Uterus (tissue), 4 donors: ENCODE data around the gene KIRREL3. TPM values are rescaled to one million over a fixed set of nuclear protein-coding genes. Genes with fewer than 3 reads are reported as not detected.

Source experiments
- DNase-seq, 2 donors: peaks; one replicate each; pipeline ENCODE4 v3.0.0-alpha.2; 2019 to 2020
- H3K27ac ChIP-seq, 2 donors: fragments of 200-600 bp; sonication (generic); 1 replicate in 1 of 2; 2 replicates in 1 of 2; pipeline ENCODE4 v1.5.1; 2016 to 2018
- H3K27me3 ChIP-seq, 2 donors: fragments of 200-600 bp; sonication (generic); one replicate each; pipeline ENCODE4 v1.5.1; 2018 to 2019; ENCODE audit warnings: control low read depth in 1 of 2
- H3K36me3 ChIP-seq, 2 donors: fragments of 200-600 bp; sonication (generic); one replicate each; pipeline ENCODE4 v1.5.1; 2019; ENCODE audit warnings: control low read depth in 1 of 2
- H3K4me1 ChIP-seq, 2 donors: fragments of 200-600 bp; sonication (generic); one replicate each; pipeline ENCODE4 v1.5.1; 2018 to 2019; ENCODE audit warnings: control low read depth in 1 of 2
- H3K4me3 ChIP-seq, 2 donors: fragments of 200-600 bp; sonication (generic); 1 replicate in 1 of 2; 2 replicates in 1 of 2; pipeline ENCODE4 v1.5.1; 2018 to 2019; ENCODE audit warnings: mild to moderate bottlenecking in 1 of 2
- H3K9me3 ChIP-seq, 2 donors: fragments of 200-600 bp; sonication (generic); one replicate each; pipeline ENCODE4 v1.5.1; 2019; ENCODE audit warnings: control low read depth in 1 of 2
- POLR2A ChIP-seq, 2 donors: fragments of 450-650 bp; IDR thresholded peaks; one replicate each; pipeline ENCODE4 v1.6.1; 2016; ENCODE audit warnings: antibody characterized with exemption in 2 of 2, mild to moderate bottlenecking in 1 of 2, moderate library complexity in 1 of 2
- intact Hi-C: fragments of 100-400 bp; cut with DNase I; formaldehyde crosslinking; loops from one replicate; pipeline ENCODE4 v1.15.1; 2023; ENCODE audit warnings: low total_unique reads
- total RNA-seq, 4 donors: library from RNA; depleted of rRNA in 3 of 4; stranded (reverse); fragments of >200 nt in 3 of 4; gene quantifications; one replicate each; pipeline versions ENCODE4 v1.1.0 to v1.2.4, GENCODE V29; 2014 to 2023
- TF ChIP-seq, protein P1 (sequence below), 4 experiments: fragments of 200-600 bp in 2 of 4; fragments of 450-650 bp in 2 of 4; sonication (generic) in 2 of 4; IDR thresholded peaks; one replicate each; pipeline ENCODE4 v1.5.1; 2016 to 2019; ENCODE audit warnings: antibody characterized with exemption in 4 of 4, mild to moderate bottlenecking in 2 of 4, moderate library complexity in 1 of 4
- donor health status: DM: yes; HTN: yes; CAD: no.

Gene KIRREL3
- total RNA-seq, 4 donors from 2014 or later, result 10.0 TPM; not detected in 3

DNA sequence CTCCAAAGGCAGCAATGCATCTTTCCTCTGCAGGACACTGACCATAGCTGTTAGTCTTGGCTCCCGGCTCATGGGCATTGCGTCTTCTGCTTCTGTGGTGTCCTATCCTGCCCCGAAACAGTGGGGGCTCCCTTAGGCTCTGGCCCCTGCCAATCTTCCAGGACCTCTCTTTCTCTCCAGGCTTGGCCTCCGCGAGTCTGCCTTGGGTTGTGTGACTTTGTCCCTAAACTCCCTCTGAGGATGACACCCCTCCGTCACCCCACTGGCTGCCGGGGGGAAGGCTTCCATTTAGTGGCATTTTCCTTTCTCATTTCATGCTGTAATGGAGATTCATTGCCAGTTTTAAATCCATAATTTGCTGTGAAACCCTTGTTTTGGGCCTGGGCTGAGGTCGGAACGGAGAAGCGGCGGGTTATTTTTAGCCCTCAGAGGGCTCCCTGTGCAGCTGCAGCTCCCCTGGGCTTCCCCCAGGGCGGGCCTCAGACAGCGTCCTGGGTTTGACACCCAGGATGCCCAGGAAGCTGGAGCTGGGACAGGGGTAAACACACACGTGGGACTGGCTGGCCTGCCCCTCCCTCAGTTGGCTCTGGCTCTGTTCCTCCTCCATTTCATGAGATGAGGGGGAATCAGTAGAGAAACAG lies 489.0 kb downstream of the KIRREL3 start:
- Histone ChIP-seq H3K36me3 (no peaks in the 10 kb centered on the region), H3K27me3 (no peaks in the 10 kb centered on the region), H3K4me3 (no peak overlapping the region), H3K27ac (no peak overlapping the region), H3K4me1 (no peaks in the 10 kb centered on the region), H3K9me3 (no peaks in the 10 kb centered on the region)
- DNase-seq, result no peak
- intact Hi-C loops, result no loop called here
- TF ChIP-seq POLR2A (IDR thresholded peaks at IDR 0.05), result no peak
- TF ChIP-seq, protein P1, sequence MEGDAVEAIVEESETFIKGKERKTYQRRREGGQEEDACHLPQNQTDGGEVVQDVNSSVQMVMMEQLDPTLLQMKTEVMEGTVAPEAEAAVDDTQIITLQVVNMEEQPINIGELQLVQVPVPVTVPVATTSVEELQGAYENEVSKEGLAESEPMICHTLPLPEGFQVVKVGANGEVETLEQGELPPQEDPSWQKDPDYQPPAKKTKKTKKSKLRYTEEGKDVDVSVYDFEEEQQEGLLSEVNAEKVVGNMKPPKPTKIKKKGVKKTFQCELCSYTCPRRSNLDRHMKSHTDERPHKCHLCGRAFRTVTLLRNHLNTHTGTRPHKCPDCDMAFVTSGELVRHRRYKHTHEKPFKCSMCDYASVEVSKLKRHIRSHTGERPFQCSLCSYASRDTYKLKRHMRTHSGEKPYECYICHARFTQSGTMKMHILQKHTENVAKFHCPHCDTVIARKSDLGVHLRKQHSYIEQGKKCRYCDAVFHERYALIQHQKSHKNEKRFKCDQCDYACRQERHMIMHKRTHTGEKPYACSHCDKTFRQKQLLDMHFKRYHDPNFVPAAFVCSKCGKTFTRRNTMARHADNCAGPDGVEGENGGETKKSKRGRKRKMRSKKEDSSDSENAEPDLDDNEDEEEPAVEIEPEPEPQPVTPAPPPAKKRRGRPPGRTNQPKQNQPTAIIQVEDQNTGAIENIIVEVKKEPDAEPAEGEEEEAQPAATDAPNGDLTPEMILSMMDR (IDR thresholded peaks at IDR 0.05), result no peak

DNA sequence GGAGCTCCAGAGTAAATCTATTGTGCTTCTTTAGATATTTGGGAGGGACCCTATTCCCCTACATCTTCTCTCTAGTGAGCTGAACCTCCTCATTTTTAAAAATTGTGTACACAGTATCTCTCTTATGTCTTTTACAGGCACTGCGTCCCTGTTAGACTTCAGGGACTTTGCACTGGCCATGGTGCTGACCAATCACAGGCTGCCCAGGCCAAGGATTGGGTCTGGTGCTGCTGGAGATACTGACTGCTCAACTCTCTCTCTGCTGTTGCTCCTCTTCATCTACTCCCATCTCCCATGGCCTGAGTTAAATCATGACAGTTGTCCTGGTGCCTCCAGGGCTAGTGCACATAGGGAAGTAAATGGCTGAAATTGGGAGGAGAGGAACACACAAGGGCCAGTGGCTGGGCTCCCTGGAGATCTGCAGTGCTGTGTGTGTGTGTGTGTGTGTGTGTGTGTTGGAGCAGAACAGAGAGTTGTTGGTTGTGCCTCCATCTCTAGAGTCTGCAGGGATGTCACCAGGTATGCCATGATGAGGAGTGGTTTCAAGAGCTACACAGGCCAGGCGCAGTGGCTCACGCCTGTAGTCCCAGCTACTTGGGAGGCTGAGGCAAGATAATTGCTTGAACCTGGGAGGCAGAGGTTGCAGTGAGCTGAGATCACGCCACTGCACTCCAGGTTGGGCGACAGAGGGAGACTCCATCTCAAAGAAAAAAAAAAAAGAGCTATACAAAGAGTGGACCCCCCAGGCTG lies 489.8 kb downstream of the KIRREL3 start:
- no peak for DNase-seq
- H3K27ac ChIP-seq, result no peak overlapping the region

DNA sequence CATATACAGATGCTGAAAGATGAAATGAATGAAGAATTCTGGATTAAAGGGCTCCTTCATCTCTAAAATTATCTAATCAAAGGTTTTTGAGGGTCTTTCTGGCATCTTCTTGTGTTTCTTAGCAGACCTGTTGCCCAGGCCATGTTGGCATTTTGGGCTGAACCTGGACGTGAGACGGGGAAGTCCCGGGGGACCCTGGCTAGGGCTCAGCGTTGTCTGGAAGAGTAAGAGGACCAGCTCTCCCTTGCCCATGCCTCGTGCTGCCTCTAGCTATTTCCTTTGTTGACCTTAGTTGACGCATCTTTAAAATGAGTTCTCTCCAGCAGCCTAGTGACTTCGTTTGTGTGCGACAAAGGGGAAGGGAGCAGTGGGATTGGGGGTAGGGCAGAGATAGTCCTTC lies 492.9 kb downstream of the KIRREL3 start:
- no peak for DNase-seq
- peaks cover 0 to 7% of the 10 kb centered on the region in 2 donors for H3K9me3 ChIP-seq
- no peak overlapping the region for H3K4me3 ChIP-seq
- TF ChIP-seq POLR2A (IDR thresholded peaks at IDR 0.05), result no peak
- TF ChIP-seq, protein P1 (IDR thresholded peaks at IDR 0.05), result no peak
- H3K4me1 ChIP-seq, result no peaks in the 10 kb centered on the region
- H3K36me3 ChIP-seq, result no peaks in the 10 kb centered on the region
- no peak overlapping the region for H3K27ac ChIP-seq
- no peaks in the 10 kb centered on the region for H3K27me3 ChIP-seq
- intact Hi-C loops, result no loop called here

More for the DNA sequence above, 489.8 kb downstream of the KIRREL3 start:
- no peaks in the 10 kb centered on the region for H3K36me3 ChIP-seq
- H3K9me3 ChIP-seq, result no peaks in the 10 kb centered on the region
- TF ChIP-seq POLR2A (IDR thresholded peaks at IDR 0.05), result no peak
- TF ChIP-seq, protein P1 (IDR thresholded peaks at IDR 0.05), result no peak
- H3K4me1 ChIP-seq, result no peaks in the 10 kb centered on the region
- no peak overlapping the region for H3K4me3 ChIP-seq
- H3K27me3 ChIP-seq, result no peaks in the 10 kb centered on the region
- intact Hi-C loops, result no loop called here

DNA sequence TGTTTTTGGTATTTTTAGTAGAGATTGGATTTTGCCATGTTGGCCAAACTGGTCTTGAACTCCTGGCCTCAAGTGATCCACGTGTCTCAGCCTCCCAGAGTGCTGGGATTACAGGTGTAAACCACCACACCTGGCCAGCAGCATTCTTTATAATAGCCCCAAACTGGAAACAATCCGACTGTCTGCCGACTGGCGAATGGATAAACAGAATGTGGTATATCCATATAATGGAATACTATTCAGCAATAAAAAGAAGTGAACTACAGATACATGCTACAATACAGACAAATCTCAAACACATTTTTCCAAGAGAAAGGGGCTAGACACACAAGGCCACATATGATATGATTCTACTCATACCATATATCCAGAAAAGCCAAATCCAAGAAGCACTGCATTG lies 493.8 kb downstream of the KIRREL3 start:
- Histone ChIP-seq H3K4me1 (no peaks in the 10 kb centered on the region), H3K4me3 (no peak overlapping the region), H3K9me3 (peaks cover 0 to 7% of the 10 kb centered on the region in 2 donors), H3K27ac (no peak overlapping the region), H3K27me3 (no peaks in the 10 kb centered on the region), H3K36me3 (no peaks in the 10 kb centered on the region)
- no peak for DNase-seq
- intact Hi-C loops, result no loop called here
- TF ChIP-seq, protein P1 (IDR thresholded peaks at IDR 0.05), result no peak
- TF ChIP-seq POLR2A (IDR thresholded peaks at IDR 0.05), result no peak

DNA sequence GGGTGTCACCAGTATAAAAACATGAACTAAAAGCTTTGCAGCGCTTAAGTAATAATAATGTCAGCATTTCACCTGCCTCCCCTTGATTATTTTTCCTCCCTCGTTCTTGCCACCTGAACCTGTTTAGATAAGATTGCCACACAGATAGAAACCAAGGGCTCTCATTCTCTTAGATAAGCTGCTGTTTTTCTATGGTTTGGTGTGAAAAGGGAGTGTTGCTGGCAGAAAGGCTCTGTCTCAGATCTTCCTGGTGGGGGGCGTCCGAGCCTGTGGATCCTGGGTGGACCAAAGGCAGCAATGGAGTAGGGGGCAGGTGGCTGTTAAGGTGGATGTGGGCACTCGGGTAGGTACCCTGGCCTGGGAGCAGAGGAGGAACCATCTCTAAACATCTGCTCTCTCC lies 497.6 kb downstream of the KIRREL3 start:
- Histone ChIP-seq H3K27me3 (no peaks in the 10 kb centered on the region), H3K4me1 (no peaks in the 10 kb centered on the region), H3K4me3 (no peak overlapping the region), H3K27ac (no peak overlapping the region), H3K36me3 (no peaks in the 10 kb centered on the region), H3K9me3 (peaks cover 0 to 7% of the 10 kb centered on the region in 2 donors)
- intact Hi-C loops, result no loop called here
- TF ChIP-seq, protein P1 (IDR thresholded peaks at IDR 0.05), result no peak
- TF ChIP-seq POLR2A (IDR thresholded peaks at IDR 0.05), result no peak
- DNase-seq, result no peak
